Endodermal cell (in vitro differentiated cells): ENCODE data around the gene TLE3. TPM values are rescaled to one million over a fixed set of nuclear protein-coding genes. Genes with fewer than 3 reads are reported as not detected.

Source experiments
- DNase-seq: peaks from one replicate; pipeline ENCODE4 v3.0.0-alpha.2; 2017
- H3K27ac ChIP-seq: 2 replicates; pipeline ENCODE4 v1.5.1; 2013; ENCODE audit warnings: mild to moderate bottlenecking, low read depth, low read length, moderate library complexity
- H3K27me3 ChIP-seq: 2 replicates; pipeline ENCODE4 v1.6.1; 2013; ENCODE audit warnings: mild to moderate bottlenecking, low read length, moderate library complexity; ENCODE audit not compliant: insufficient read depth, control insufficient read depth, poor library complexity, severe bottlenecking
- H3K36me3 ChIP-seq: 2 replicates; pipeline ENCODE4 v1.7.0; 2013; ENCODE audit warnings: mild to moderate bottlenecking, low read length, moderate library complexity; ENCODE audit not compliant: control insufficient read depth, insufficient read depth
- H3K4me1 ChIP-seq: one replicate; pipeline ENCODE4 v1.7.0; 2013; ENCODE audit warnings: low read length; ENCODE audit not compliant: control insufficient read depth, insufficient read depth
- H3K4me3 ChIP-seq: 2 replicates; pipeline ENCODE4 v1.5.1; 2013; ENCODE audit warnings: mild to moderate bottlenecking, low read length, moderate library complexity
- H3K9ac ChIP-seq: 2 replicates; pipeline ENCODE4 v1.6.1; 2013; ENCODE audit warnings: mild to moderate bottlenecking, low read length, moderate library complexity; ENCODE audit not compliant: poor library complexity, severe bottlenecking; ENCODE audit errors: extremely low read depth
- H3K9me3 ChIP-seq: 2 replicates; pipeline ENCODE4 v1.6.1; 2013; ENCODE audit warnings: mild to moderate bottlenecking, low read length, moderate library complexity; ENCODE audit not compliant: control insufficient read depth
- H3K27ac Mint-ChIP-seq: 2 replicates; pipeline ENCODE4 v1.8.0; 2020; ENCODE audit warnings: mixed read lengths
- H3K27me3 Mint-ChIP-seq: 2 replicates; pipeline ENCODE4 v1.8.0; 2021; ENCODE audit warnings: mild to moderate bottlenecking, mixed read lengths; ENCODE audit not compliant: insufficient read depth
- H3K36me3 Mint-ChIP-seq: 2 replicates; pipeline ENCODE4 v1.8.0; 2020; ENCODE audit warnings: low read depth, mixed read lengths
- H3K4me1 Mint-ChIP-seq: 2 replicates; pipeline ENCODE4 v1.8.0; 2020; ENCODE audit warnings: mixed read lengths
- H3K4me3 Mint-ChIP-seq: 2 replicates; pipeline ENCODE4 v1.8.0; 2020; ENCODE audit warnings: mild to moderate bottlenecking, moderate library complexity, mixed read lengths
- H3K9me3 Mint-ChIP-seq: 2 replicates; pipeline ENCODE4 v1.8.0; 2020; ENCODE audit warnings: mild to moderate bottlenecking, mixed read lengths
- CTCF ChIP-seq: fragments of 200-600 bp; sonication (generic); conservative IDR thresholded peaks from 2 replicates; pipeline ENCODE4 v1.5.0; 2021; ENCODE audit warnings: antibody characterized with exemption, mild to moderate bottlenecking
- WGBS, 2 experiments: methylation state at CpG; one replicate each; pipeline versions ENCODE4 v1.1.5 to v1.1.7; 2013; ENCODE audit warnings: missing lambda C conversion rate in 2 of 2, mixed read lengths in 1 of 2; ENCODE audit not compliant: insufficient coverage in 1 of 2, insufficient read length in 1 of 2; 5-methylcytosine and 5-hydroxymethylcytosine counted together
- total RNA-seq, 2 donors: library from RNA; stranded (reverse); fragmentation: NEBNext Ultra II Directional in 1 of 2; extraction: Animal tissue kit (Norgen Biotek cat#: 25700) in 1 of 2; gene quantifications; 2 replicates in 1 of 2; 3 replicates in 1 of 2; pipeline ENCODE4 v1.2.1, GENCODE V29; 2021

Gene TLE3
- total RNA-seq, 2 donors from 2014 or later: 66.5 to 81.1 TPM

- Histone ChIP-seq H3K9ac (no peak overlapping the region), H3K4me3 (no peak overlapping the region), H3K9me3 (no peaks in the 10 kb centered on the region), H3K4me1 (peaks cover 6% of the 10 kb centered on the region), H3K27ac (no peak overlapping the region), H3K36me3 (peaks cover 81% of the 10 kb centered on the region), H3K27me3 (no peaks in the 10 kb centered on the region)
- TF ChIP-seq CTCF: no peak
- no peak overlapping the region for H3K4me3 Mint-ChIP-seq
- peaks cover 78% of the 10 kb centered on the region for H3K36me3 Mint-ChIP-seq
- H3K27me3 Mint-ChIP-seq: no peaks in the 10 kb centered on the region
- H3K27ac Mint-ChIP-seq: no peak overlapping the region
- no peak for DNase-seq
- 87 to 96% methylated on average over 6 to 8 of the region's 8 CpGs for WGBS, 2 experiments
- peaks cover 8% of the 10 kb centered on the region for H3K4me1 Mint-ChIP-seq
- no peaks in the 10 kb centered on the region for H3K9me3 Mint-ChIP-seq
Observed at GRCh38 chr15:70059476-70060213, 38.1 kb downstream of the TLE3 start.

- H3K27me3 ChIP-seq: no peaks in the 10 kb centered on the region
- 94 to 100% methylated on average over 5 to 11 of the region's 11 CpGs for WGBS, 2 experiments
- no peak for DNase-seq
- Mint-ChIP-seq H3K36me3 (peaks cover 82% of the 10 kb centered on the region), H3K27me3 (no peaks in the 10 kb centered on the region), H3K9me3 (no peaks in the 10 kb centered on the region), H3K4me1 (no peaks in the 10 kb centered on the region), H3K4me3 (no peak overlapping the region), H3K27ac (no peak overlapping the region)
- H3K36me3 ChIP-seq: peaks cover 89% of the 10 kb centered on the region
- H3K9me3 ChIP-seq: no peaks in the 10 kb centered on the region
- H3K4me1 ChIP-seq: no peaks in the 10 kb centered on the region
- no peak overlapping the region for H3K9ac ChIP-seq
- no peak overlapping the region for H3K27ac ChIP-seq
- no peak for TF ChIP-seq CTCF
- no peak overlapping the region for H3K4me3 ChIP-seq
Observed at GRCh38 chr15:70058642-70059360, 38.9 kb downstream of the TLE3 start.

- H3K27ac ChIP-seq: no peak overlapping the region
- Mint-ChIP-seq H3K4me3 (no peak overlapping the region), H3K27me3 (no peaks in the 10 kb centered on the region), H3K9me3 (no peaks in the 10 kb centered on the region), H3K36me3 (peaks cover 84% of the 10 kb centered on the region), H3K4me1 (no peaks in the 10 kb centered on the region), H3K27ac (no peak overlapping the region)
- H3K4me1 ChIP-seq: no peaks in the 10 kb centered on the region
- H3K9ac ChIP-seq: no peak overlapping the region
- no peaks in the 10 kb centered on the region for H3K27me3 ChIP-seq
- H3K36me3 ChIP-seq: peaks cover 90% of the 10 kb centered on the region
- H3K9me3 ChIP-seq: no peaks in the 10 kb centered on the region
- DNase-seq: no peak
- no peak overlapping the region for H3K4me3 ChIP-seq
- WGBS, 2 experiments: 93 to 100% methylated on average over 4 to 21 of the region's 21 CpGs
- TF ChIP-seq CTCF: no peak
Observed at GRCh38 chr15:70057931-70058641, 39.6 kb downstream of the TLE3 start.
